HFFc6 (cell line): ENCODE data around the gene CYSLTR2. TPM values are rescaled to one million over a fixed set of nuclear protein-coding genes. Genes with fewer than 3 reads are reported as not detected.

Experiments
- DNase-seq: peaks from one replicate; pipeline ENCODE4 v3.0.0-alpha.2; 2018
- H3K27ac Mint-ChIP-seq: 2 replicates; pipeline ENCODE4 v1.8.0; 2020; ENCODE audit warnings: mild to moderate bottlenecking, mixed read lengths
- H3K27me3 Mint-ChIP-seq: 2 replicates; pipeline ENCODE4 v1.8.0; 2021; ENCODE audit warnings: mild to moderate bottlenecking, moderate library complexity, mixed read lengths; ENCODE audit not compliant: insufficient read depth
- H3K36me3 Mint-ChIP-seq: 2 replicates; pipeline ENCODE4 v1.8.0; 2021; ENCODE audit warnings: low read depth, mixed read lengths
- H3K4me1 Mint-ChIP-seq: 2 replicates; pipeline ENCODE4 v1.8.0; 2020; ENCODE audit warnings: low read depth, mixed read lengths
- H3K4me3 Mint-ChIP-seq: 2 replicates; pipeline ENCODE4 v1.8.0; 2020; ENCODE audit warnings: mild to moderate bottlenecking, moderate library complexity, mixed read lengths
- H3K9me3 Mint-ChIP-seq: 2 replicates; pipeline ENCODE4 v1.8.0; 2020; ENCODE audit warnings: mild to moderate bottlenecking, mixed read lengths
- total RNA-seq, 6 experiments: library from RNA; stranded (reverse); fragmentation: NEBNext Ultra II Directional; extraction: Animal tissue kit (Norgen Biotek cat#: 25700); gene quantifications; 2 replicates in 1 of 6; 3 replicates in 5 of 6; pipeline ENCODE4 v1.2.3, GENCODE V29; 2021
- TF ChIP-seq, protein P1 (sequence below): fragments of 200-600 bp; sonication (generic); IDR thresholded peaks from 2 replicates; pipeline ENCODE4 v1.5.0; 2021; ENCODE audit warnings: antibody characterized with exemption, mild to moderate bottlenecking

CYSLTR2 gene
- total RNA-seq, 6 experiments from 2014 or later = not detected

DNA sequence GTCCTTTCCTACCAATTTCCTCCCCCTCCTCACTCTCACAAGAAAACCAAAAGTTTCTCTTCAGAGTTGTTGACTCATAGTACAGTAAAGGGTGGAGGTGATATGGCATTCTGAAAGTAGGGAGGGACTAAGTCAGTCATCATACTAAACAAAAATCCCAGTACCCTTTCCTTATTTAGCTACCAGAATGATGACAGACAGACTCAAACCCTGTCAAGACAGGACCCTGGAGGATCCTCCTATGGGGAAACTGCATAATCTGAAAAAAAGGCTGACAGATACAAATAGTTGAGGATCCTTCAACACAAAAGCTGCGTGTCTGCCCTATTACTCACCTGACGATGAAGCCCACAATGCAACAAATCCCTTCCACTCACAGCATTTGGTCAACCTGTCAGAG, 55.5 kb downstream of the CYSLTR2 start:
- Mint-ChIP-seq H3K9me3 (peaks cover 3% of the 10 kb centered on the region; the same call in 1 of the 2 replicates), H3K27me3 (peaks cover 12% of the 10 kb centered on the region), H3K27ac (no peak overlapping the region), H3K4me1 (no peaks in the 10 kb centered on the region), H3K36me3 (no peaks in the 10 kb centered on the region), H3K4me3 (no peak overlapping the region)
- no peak for DNase-seq
- TF ChIP-seq, protein P1, sequence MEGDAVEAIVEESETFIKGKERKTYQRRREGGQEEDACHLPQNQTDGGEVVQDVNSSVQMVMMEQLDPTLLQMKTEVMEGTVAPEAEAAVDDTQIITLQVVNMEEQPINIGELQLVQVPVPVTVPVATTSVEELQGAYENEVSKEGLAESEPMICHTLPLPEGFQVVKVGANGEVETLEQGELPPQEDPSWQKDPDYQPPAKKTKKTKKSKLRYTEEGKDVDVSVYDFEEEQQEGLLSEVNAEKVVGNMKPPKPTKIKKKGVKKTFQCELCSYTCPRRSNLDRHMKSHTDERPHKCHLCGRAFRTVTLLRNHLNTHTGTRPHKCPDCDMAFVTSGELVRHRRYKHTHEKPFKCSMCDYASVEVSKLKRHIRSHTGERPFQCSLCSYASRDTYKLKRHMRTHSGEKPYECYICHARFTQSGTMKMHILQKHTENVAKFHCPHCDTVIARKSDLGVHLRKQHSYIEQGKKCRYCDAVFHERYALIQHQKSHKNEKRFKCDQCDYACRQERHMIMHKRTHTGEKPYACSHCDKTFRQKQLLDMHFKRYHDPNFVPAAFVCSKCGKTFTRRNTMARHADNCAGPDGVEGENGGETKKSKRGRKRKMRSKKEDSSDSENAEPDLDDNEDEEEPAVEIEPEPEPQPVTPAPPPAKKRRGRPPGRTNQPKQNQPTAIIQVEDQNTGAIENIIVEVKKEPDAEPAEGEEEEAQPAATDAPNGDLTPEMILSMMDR = no peak

GRCh38 chr13:48710160-48710559, 56.4 kb downstream of the CYSLTR2 start:
- TF ChIP-seq, protein P1 = no peak

DNA sequence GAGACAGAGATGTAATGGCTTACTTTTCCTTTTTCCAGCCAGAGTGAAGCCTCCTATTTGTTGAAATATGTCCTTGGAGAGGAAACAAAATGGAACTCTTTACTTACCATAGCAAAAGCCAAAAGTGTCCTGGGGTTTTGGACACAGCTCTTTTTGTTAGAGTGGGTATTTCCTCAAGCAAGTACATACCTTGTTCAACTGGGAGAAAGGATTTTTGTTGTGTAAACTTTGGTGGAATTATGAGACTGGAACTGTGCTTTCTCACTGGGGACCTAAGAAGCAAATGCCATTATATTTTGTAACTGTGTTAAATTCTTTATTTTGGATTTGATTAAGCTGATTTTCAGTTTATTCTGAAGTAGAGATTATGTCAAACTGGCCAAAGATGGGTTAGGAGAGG, 58.4 kb downstream of the CYSLTR2 start:
- no peaks in the 10 kb centered on the region for H3K4me1 Mint-ChIP-seq
- peaks cover 15% of the 10 kb centered on the region for H3K9me3 Mint-ChIP-seq
- H3K4me3 Mint-ChIP-seq = no peak overlapping the region
- DNase-seq = no peak
- TF ChIP-seq, protein P1 = no peak
- H3K27ac Mint-ChIP-seq = no peak overlapping the region
- H3K27me3 Mint-ChIP-seq = peaks cover 12% of the 10 kb centered on the region; the same call in 1 of the 2 replicates
- H3K36me3 Mint-ChIP-seq = peaks cover 5% of the 10 kb centered on the region

More at GRCh38 chr13:48710160-48710559, 56.4 kb downstream of the CYSLTR2 start:
- Mint-ChIP-seq H3K36me3 (no peaks in the 10 kb centered on the region), H3K27ac (no peak overlapping the region), H3K9me3 (peaks cover 3% of the 10 kb centered on the region; the same call in 1 of the 2 replicates), H3K27me3 (peaks cover 12% of the 10 kb centered on the region; the same call in 1 of the 2 replicates), H3K4me1 (no peaks in the 10 kb centered on the region), H3K4me3 (no peak overlapping the region)
- no peak for DNase-seq

- Mint-ChIP-seq H3K9me3 (peaks cover 25% of the 10 kb centered on the region), H3K4me1 (no peaks in the 10 kb centered on the region), H3K27ac (no peak overlapping the region), H3K4me3 (no peak overlapping the region), H3K36me3 (peaks cover 5% of the 10 kb centered on the region), H3K27me3 (peaks cover 10% of the 10 kb centered on the region; the same call in 1 of the 2 replicates)
- no peak for DNase-seq
- TF ChIP-seq, protein P1 = no peak
Observed at GRCh38 chr13:48715977-48716376, 62.2 kb downstream of the CYSLTR2 start.

- TF ChIP-seq, protein P1 = no peak
- H3K9me3 Mint-ChIP-seq = peaks cover 17% of the 10 kb centered on the region
- H3K27ac Mint-ChIP-seq = no peak overlapping the region
- DNase-seq = no peak
- peaks cover under 1% of the 10 kb centered on the region; the same call in 1 of the 2 replicates for H3K36me3 Mint-ChIP-seq
- 0 out of 2 replicates have a peak, but pooled peaks cover 2% of the 10 kb centered on the region for H3K27me3 Mint-ChIP-seq
- H3K4me1 Mint-ChIP-seq = no peaks in the 10 kb centered on the region
- no peak overlapping the region for H3K4me3 Mint-ChIP-seq
Observed at GRCh38 chr13:48720621-48721020, 66.9 kb downstream of the CYSLTR2 start.
